ENCODE data around the gene COMMD9. TPM values are rescaled to one million over a fixed set of nuclear protein-coding genes. Genes with fewer than 3 reads are reported as not detected.

The COMMD9 gene
- total and polyA plus RNA-seq, 10 of the 15 experiments (the other 5 are each of a cell fraction or from before 2014, with no cell fraction given): 31.4 to 119 (median 56.2) TPM

DNA sequence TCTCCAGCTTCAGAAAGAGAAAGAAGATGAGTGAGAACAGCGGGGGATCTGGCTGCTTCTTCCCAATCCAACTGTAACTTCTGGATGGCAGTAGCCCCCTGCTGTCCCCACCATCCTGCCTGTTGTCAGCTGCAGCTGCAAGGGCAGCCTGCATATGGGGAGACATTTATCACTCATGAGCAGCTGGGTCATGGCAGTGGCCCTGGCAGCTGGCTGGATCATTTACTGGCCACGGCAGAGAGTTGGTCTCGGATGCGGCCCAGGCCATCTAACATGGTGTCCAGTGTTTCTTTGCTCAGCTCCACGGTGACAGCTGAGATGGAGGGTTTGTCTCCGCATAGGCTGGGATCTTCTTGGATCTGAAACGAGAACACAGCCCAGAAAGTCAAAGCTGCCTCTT lies 14.8 kb downstream of the COMMD9 start (continued):
- TF ChIP-seq, protein P1, sequence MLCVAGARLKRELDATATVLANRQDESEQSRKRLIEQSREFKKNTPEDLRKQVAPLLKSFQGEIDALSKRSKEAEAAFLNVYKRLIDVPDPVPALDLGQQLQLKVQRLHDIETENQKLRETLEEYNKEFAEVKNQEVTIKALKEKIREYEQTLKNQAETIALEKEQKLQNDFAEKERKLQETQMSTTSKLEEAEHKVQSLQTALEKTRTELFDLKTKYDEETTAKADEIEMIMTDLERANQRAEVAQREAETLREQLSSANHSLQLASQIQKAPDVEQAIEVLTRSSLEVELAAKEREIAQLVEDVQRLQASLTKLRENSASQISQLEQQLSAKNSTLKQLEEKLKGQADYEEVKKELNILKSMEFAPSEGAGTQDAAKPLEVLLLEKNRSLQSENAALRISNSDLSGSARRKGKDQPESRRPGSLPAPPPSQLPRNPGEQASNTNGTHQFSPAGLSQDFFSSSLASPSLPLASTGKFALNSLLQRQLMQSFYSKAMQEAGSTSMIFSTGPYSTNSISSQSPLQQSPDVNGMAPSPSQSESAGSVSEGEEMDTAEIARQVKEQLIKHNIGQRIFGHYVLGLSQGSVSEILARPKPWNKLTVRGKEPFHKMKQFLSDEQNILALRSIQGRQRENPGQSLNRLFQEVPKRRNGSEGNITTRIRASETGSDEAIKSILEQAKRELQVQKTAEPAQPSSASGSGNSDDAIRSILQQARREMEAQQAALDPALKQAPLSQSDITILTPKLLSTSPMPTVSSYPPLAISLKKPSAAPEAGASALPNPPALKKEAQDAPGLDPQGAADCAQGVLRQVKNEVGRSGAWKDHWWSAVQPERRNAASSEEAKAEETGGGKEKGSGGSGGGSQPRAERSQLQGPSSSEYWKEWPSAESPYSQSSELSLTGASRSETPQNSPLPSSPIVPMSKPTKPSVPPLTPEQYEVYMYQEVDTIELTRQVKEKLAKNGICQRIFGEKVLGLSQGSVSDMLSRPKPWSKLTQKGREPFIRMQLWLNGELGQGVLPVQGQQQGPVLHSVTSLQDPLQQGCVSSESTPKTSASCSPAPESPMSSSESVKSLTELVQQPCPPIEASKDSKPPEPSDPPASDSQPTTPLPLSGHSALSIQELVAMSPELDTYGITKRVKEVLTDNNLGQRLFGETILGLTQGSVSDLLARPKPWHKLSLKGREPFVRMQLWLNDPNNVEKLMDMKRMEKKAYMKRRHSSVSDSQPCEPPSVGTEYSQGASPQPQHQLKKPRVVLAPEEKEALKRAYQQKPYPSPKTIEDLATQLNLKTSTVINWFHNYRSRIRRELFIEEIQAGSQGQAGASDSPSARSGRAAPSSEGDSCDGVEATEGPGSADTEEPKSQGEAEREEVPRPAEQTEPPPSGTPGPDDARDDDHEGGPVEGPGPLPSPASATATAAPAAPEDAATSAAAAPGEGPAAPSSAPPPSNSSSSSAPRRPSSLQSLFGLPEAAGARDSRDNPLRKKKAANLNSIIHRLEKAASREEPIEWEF (IDR thresholded peaks at IDR 0.05; ENCODE audit: insufficient replicate concordance, low read depth, low read length): no peak
- TF ChIP-seq, protein P2, sequence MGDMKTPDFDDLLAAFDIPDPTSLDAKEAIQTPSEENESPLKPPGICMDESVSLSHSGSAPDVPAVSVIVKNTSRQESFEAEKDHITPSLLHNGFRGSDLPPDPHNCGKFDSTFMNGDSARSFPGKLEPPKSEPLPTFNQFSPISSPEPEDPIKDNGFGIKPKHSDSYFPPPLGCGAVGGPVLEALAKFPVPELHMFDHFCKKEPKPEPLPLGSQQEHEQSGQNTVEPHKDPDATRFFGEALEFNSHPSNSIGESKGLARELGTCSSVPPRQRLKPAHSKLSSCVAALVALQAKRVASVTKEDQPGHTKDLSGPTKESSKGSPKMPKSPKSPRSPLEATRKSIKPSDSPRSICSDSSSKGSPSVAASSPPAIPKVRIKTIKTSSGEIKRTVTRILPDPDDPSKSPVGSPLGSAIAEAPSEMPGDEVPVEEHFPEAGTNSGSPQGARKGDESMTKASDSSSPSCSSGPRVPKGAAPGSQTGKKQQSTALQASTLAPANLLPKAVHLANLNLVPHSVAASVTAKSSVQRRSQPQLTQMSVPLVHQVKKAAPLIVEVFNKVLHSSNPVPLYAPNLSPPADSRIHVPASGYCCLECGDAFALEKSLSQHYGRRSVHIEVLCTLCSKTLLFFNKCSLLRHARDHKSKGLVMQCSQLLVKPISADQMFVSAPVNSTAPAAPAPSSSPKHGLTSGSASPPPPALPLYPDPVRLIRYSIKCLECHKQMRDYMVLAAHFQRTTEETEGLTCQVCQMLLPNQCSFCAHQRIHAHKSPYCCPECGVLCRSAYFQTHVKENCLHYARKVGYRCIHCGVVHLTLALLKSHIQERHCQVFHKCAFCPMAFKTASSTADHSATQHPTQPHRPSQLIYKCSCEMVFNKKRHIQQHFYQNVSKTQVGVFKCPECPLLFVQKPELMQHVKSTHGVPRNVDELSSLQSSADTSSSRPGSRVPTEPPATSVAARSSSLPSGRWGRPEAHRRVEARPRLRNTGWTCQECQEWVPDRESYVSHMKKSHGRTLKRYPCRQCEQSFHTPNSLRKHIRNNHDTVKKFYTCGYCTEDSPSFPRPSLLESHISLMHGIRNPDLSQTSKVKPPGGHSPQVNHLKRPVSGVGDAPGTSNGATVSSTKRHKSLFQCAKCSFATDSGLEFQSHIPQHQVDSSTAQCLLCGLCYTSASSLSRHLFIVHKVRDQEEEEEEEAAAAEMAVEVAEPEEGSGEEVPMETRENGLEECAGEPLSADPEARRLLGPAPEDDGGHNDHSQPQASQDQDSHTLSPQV (IDR thresholded peaks at IDR 0.05): no peak
- TF ChIP-seq CHD1 (IDR thresholded peaks at IDR 0.05; ENCODE audit: low read depth, low read length): no peak
- no peak for TF ChIP-seq ZNF217 (IDR thresholded peaks at IDR 0.05)
- TF ChIP-seq RAD51 (IDR thresholded peaks at IDR 0.05): no peak
- TF ChIP-seq, protein P3, sequence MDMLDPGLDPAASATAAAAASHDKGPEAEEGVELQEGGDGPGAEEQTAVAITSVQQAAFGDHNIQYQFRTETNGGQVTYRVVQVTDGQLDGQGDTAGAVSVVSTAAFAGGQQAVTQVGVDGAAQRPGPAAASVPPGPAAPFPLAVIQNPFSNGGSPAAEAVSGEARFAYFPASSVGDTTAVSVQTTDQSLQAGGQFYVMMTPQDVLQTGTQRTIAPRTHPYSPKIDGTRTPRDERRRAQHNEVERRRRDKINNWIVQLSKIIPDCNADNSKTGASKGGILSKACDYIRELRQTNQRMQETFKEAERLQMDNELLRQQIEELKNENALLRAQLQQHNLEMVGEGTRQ (IDR thresholded peaks at IDR 0.05; ENCODE audit: borderline replicate concordance, low read depth, low read length): no peak
- no peak for TF ChIP-seq ATF7 (IDR thresholded peaks at IDR 0.05; ENCODE audit: low read depth)
